K562 (cell line): ENCODE data around the gene CREB3L2. TPM values are rescaled to one million over a fixed set of nuclear protein-coding genes. Genes with fewer than 3 reads are reported as not detected.

Experiments
- ADNP ChIP-seq: fragments of 200-800 bp; sonication (Bioruptor generic); IDR thresholded peaks from 2 replicates; pipeline ENCODE4 v1.6.1; 2016; ENCODE audit warnings: missing genetic modification characterization, missing compliant biosample characterization
- CBX1 ChIP-seq: sonication (generic); IDR thresholded peaks from 2 replicates; pipeline ENCODE4 v1.6.1; 2016; ENCODE audit warnings: antibody characterized with exemption, low read depth, mild to moderate bottlenecking
- EP400 ChIP-seq: fragments of 450-650 bp; IDR thresholded peaks from 2 replicates; pipeline ENCODE4 v1.6.1; 2017; ENCODE audit warnings: antibody characterized with exemption, mild to moderate bottlenecking, moderate library complexity
- HNRNPLL ChIP-seq: fragments of 200-400 bp; formaldehyde crosslinking; IDR thresholded peaks from 2 replicates; pipeline ENCODE4 v1.6.1; 2017; ENCODE audit warnings: low read length, low read depth, mild to moderate bottlenecking; ENCODE audit not compliant: poor library complexity, severe bottlenecking
- KLF1 ChIP-seq: fragments of 450-650 bp; IDR thresholded peaks from 2 replicates; pipeline ENCODE4 v1.6.1; 2016; ENCODE audit warnings: missing genetic modification characterization, missing compliant biosample characterization
- L3MBTL2 ChIP-seq: fragments of 450-650 bp; IDR thresholded peaks from 2 replicates; pipeline ENCODE4 v1.6.1; 2016; ENCODE audit warnings: mild to moderate bottlenecking, moderate library complexity
- MLLT1 ChIP-seq, 2 experiments: fragments of 450-650 bp; IDR thresholded peaks; 2 replicates each; pipeline ENCODE4 v1.6.1; 2016
- PCBP2 ChIP-seq: fragments of 200-400 bp; formaldehyde crosslinking; IDR thresholded peaks from 2 replicates; pipeline ENCODE4 v1.6.1; 2018; ENCODE audit warnings: low read length, low read depth, mild to moderate bottlenecking, moderate library complexity; ENCODE audit not compliant: poor library complexity, severe bottlenecking
- SAP30 ChIP-seq: fragments of 200-600 bp; sonication (generic); IDR thresholded peaks from 2 replicates; pipeline ENCODE4 v1.6.1; 2012; ENCODE audit warnings: borderline replicate concordance, low read depth, mild to moderate bottlenecking, moderate library complexity, low read length, control low read depth, inconsistent platforms; ENCODE audit not compliant: insufficient read depth, poor library complexity, severe bottlenecking
- SIN3B ChIP-seq: fragments of 450-650 bp; IDR thresholded peaks from 2 replicates; pipeline ENCODE4 v1.6.1; 2017; ENCODE audit warnings: low read depth, mild to moderate bottlenecking, moderate library complexity
- TAF15 ChIP-seq: fragments of 200-400 bp; formaldehyde crosslinking; IDR thresholded peaks from 2 replicates; pipeline ENCODE4 v1.6.1; 2017; ENCODE audit warnings: mild to moderate bottlenecking, low read depth, low read length, moderate library complexity
- TAF7 ChIP-seq: fragments of 450-650 bp; IDR thresholded peaks from 2 replicates; pipeline ENCODE4 v1.6.1; 2016; ENCODE audit warnings: missing genetic modification characterization, missing compliant biosample characterization
- ZBTB34 ChIP-seq: fragments of 250-450 bp; sonication (Bioruptor Pico); IDR thresholded peaks from 2 replicates; pipeline ENCODE4 v1.8.0; 2021; ENCODE audit warnings: mild to moderate bottlenecking, moderate library complexity
- ZNF12 ChIP-seq: sonication (generic); formaldehyde crosslinking; IDR thresholded peaks from 2 replicates; pipeline ENCODE4 v1.4.0; 2020; ENCODE audit warnings: mild to moderate bottlenecking, missing genetic modification reagents
- ZNF263 ChIP-seq: sonication (generic); formaldehyde crosslinking; IDR thresholded peaks from 2 replicates; pipeline ENCODE4 v1.8.0; 2022; ENCODE audit warnings: mild to moderate bottlenecking, missing genetic modification reagents, borderline replicate concordance
- polyA plus RNA-seq, 8 experiments: library from polyadenylated mRNA; depleted of rRNA in 4 of 8; stranded (reverse) in 5 of 8; unstranded in 3 of 8; fragments of >200 nt; fragmentation: Nextera tagmentation in 2 of 8; fragmentation: Illumina TruSeq in 1 of 8; extraction: Ambion mirVana in 2 of 8; extraction: Trizol in 1 of 8; gene quantifications; 2 replicates each; pipeline versions ENCODE4 v1.2.1 to v1.2.3, GENCODE V29; 2011 to 2014; ENCODE audit warnings: inconsistent platforms in 1 of 8, missing spikeins in 1 of 8
- total RNA-seq, 7 experiments: library from RNA; depleted of rRNA in 6 of 7; stranded (reverse); fragments of >200 nt in 6 of 7; fragmentation: Illumina TruSeq in 2 of 7; extraction: Trizol in 2 of 7; gene quantifications; 2 replicates each; pipeline versions ENCODE4 v1.2.1 to v1.2.3, GENCODE V29; 2011 to 2021; ENCODE audit warnings: low replicate concordance in 1 of 7

Gene CREB3L2
- total and polyA plus RNA-seq, 9 of the 15 experiments (the other 6 are each of a cell fraction or from before 2014, with no cell fraction given) = 7.1 to 45.6 (median 15.8) TPM

- TF ChIP-seq PCBP2 = no peak
- TF ChIP-seq SIN3B = no peak
- no peak for TF ChIP-seq ZBTB34 (CRISPR knock-in tag)
- peak; percentile 31 for TF ChIP-seq HNRNPLL
- TF ChIP-seq ZNF263 (CRISPR knock-in tag) = peak; percentile 43; the same call in 1 of the 2 replicates
- no peak for TF ChIP-seq EP400
- no peak for TF ChIP-seq SAP30
- TF ChIP-seq ADNP = peak; percentile 37; the same call in 1 of the 2 replicates
- no peak for TF ChIP-seq ZNF12 (CRISPR knock-in tag)
- no peak for TF ChIP-seq TAF7
- no peak for TF ChIP-seq KLF1 (tag)
- peak; percentile 36; the same call in 1 of the 2 replicates for TF ChIP-seq L3MBTL2
- TF ChIP-seq TAF15 = no peak
- 0 out of 2 replicates have a peak, but pooled peaks have one; percentile 38 for TF ChIP-seq CBX1
- no peak for TF ChIP-seq MLLT1 (IDR thresholded peaks at IDR 0.05)
Observed at GRCh38 chr7:138008588-138009349, 6.9 kb upstream of the CREB3L2 start (continued).
